ENCODE data around the gene CACNA1A. TPM values are rescaled to one million over a fixed set of nuclear protein-coding genes. Genes with fewer than 3 reads are reported as not detected.

The CACNA1A gene
- polyA plus RNA-seq, 2 of the 4 experiments (the other 2 are of a cell fraction): 0.27 to 0.71 TPM

- ChIA-PET CTCF (interaction anchor here (1.1 to 1.6 kb wide), 2 partner anchors 8 to 9 kb away, joined by 3 read pairs; no protein-coding TSS in a partner anchor), POLR2A (no interaction called here)
- no peak overlapping the region for H3K27ac ChIP-seq
- ATAC-seq (no peak), DNase-seq (ENCODE audit: low read depth in 1 of 2, low spot score in 1 of 2) (no peak), FAIRE-seq (no peak)
- no peak overlapping the region for H3K4me2 ChIP-seq
- TF ChIP-seq EHF (CRISPR knock-in tag; IDR thresholded peaks at IDR 0.05) (no peak), RNF2 (IDR thresholded peaks at IDR 0.05; ENCODE audit: borderline replicate concordance, low read depth) (no peak), BHLHE40 (IDR thresholded peaks at IDR 0.05; ENCODE audit: low read depth, low read length) (no peak), MAFK (IDR thresholded peaks at IDR 0.05; ENCODE audit: partially characterized antibody) (no peak), HEYL (CRISPR knock-in tag; IDR thresholded peaks at IDR 0.05) (no peak), RARB (CRISPR knock-in tag; IDR thresholded peaks at IDR 0.05) (no peak), NFE2L2 (conservative IDR thresholded peaks at IDR 0.05; ENCODE audit: low read length) (no peak), RAD21 (conservative IDR thresholded peaks at IDR 0.05 in 1 of 2, IDR thresholded peaks at IDR 0.05 in 1 of 2) (no peak), KDM5A (IDR thresholded peaks at IDR 0.05) (no peak), CBX2 (IDR thresholded peaks at IDR 0.05; ENCODE audit: borderline replicate concordance, low read depth) (no peak), ESRRA (IDR thresholded peaks at IDR 0.05; ENCODE audit: borderline replicate concordance, low read length) (no peak), ZNF302 (CRISPR knock-in tag; IDR thresholded peaks at IDR 0.05) (no peak), TP53 (CRISPR knock-in tag; IDR thresholded peaks at IDR 0.05) (no peak), FOSB (CRISPR knock-in tag; IDR thresholded peaks at IDR 0.05) (no peak)
- TF ChIP-seq, protein P1, sequence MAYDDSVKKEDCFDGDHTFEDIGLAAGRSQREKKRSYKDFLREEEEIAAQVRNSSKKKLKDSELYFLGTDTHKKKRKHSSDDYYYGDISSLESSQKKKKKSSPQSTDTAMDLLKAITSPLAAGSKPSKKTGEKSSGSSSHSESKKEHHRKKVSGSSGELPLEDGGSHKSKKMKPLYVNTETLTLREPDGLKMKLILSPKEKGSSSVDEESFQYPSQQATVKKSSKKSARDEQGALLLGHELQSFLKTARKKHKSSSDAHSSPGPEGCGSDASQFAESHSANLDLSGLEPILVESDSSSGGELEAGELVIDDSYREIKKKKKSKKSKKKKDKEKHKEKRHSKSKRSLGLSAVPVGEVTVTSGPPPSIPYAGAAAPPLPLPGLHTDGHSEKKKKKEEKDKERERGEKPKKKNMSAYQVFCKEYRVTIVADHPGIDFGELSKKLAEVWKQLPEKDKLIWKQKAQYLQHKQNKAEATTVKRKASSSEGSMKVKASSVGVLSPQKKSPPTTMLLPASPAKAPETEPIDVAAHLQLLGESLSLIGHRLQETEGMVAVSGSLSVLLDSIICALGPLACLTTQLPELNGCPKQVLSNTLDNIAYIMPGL (CRISPR knock-in tag; IDR thresholded peaks at IDR 0.05; ENCODE audit: borderline replicate concordance): no peak
- TF ChIP-seq, protein P2, sequence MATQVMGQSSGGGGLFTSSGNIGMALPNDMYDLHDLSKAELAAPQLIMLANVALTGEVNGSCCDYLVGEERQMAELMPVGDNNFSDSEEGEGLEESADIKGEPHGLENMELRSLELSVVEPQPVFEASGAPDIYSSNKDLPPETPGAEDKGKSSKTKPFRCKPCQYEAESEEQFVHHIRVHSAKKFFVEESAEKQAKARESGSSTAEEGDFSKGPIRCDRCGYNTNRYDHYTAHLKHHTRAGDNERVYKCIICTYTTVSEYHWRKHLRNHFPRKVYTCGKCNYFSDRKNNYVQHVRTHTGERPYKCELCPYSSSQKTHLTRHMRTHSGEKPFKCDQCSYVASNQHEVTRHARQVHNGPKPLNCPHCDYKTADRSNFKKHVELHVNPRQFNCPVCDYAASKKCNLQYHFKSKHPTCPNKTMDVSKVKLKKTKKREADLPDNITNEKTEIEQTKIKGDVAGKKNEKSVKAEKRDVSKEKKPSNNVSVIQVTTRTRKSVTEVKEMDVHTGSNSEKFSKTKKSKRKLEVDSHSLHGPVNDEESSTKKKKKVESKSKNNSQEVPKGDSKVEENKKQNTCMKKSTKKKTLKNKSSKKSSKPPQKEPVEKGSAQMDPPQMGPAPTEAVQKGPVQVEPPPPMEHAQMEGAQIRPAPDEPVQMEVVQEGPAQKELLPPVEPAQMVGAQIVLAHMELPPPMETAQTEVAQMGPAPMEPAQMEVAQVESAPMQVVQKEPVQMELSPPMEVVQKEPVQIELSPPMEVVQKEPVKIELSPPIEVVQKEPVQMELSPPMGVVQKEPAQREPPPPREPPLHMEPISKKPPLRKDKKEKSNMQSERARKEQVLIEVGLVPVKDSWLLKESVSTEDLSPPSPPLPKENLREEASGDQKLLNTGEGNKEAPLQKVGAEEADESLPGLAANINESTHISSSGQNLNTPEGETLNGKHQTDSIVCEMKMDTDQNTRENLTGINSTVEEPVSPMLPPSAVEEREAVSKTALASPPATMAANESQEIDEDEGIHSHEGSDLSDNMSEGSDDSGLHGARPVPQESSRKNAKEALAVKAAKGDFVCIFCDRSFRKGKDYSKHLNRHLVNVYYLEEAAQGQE (IDR thresholded peaks at IDR 0.05): no peak
- peaks cover 11% of the 10 kb centered on the region; the same call in 1 of the 3 replicates for H3K9me3 ChIP-seq
- no peaks in the 10 kb centered on the region for H3K4me1 ChIP-seq
- 43% methylated on average over 6 of the region's 6 CpGs for WGBS (ENCODE audit: missing lambda C conversion rate)
- no peak overlapping the region for H3K4me3 ChIP-seq
These were observed 176.0 kb downstream of the CACNA1A start for GRCh38 chr19:13330285-13330684.

GRCh38 chr19:13329766-13330165 lies 176.5 kb downstream of the CACNA1A start:
- no peak for DNase-seq (ENCODE audit: low read depth in 1 of 2, low spot score in 1 of 2)
- ATAC-seq: no peak
- ChIA-PET POLR2A (no interaction called here), CTCF (interaction anchor here (0.6 to 1.6 kb wide), 3 partner anchors 9 to 390 kb away, joined by 3 read pairs; no protein-coding TSS in a partner anchor)
- no peak overlapping the region for H3K4me3 ChIP-seq
- no peak for FAIRE-seq
- H3K9me3 ChIP-seq: peaks cover 11% of the 10 kb centered on the region; the same call in 1 of the 3 replicates
- H3K4me1 ChIP-seq: no peaks in the 10 kb centered on the region
- 0% methylated on average over 6 of the region's 6 CpGs for WGBS (ENCODE audit: missing lambda C conversion rate)
- TF ChIP-seq NR3C1 (IDR thresholded peaks at IDR 0.05): no peak
- no peak for TF ChIP-seq CHD2 (IDR thresholded peaks at IDR 0.05; ENCODE audit: low read length, partially characterized antibody)
- TF ChIP-seq ESRRA (IDR thresholded peaks at IDR 0.05; ENCODE audit: borderline replicate concordance, low read length): no peak
- TF ChIP-seq RFX5 (IDR thresholded peaks at IDR 0.05): no peak
- TF ChIP-seq NPAS2 (CRISPR knock-in tag; IDR thresholded peaks at IDR 0.05; ENCODE audit: borderline replicate concordance): no peak
- no peak for TF ChIP-seq SMC3 (IDR thresholded peaks at IDR 0.05)
- TF ChIP-seq TFCP2L1 (CRISPR knock-in tag; IDR thresholded peaks at IDR 0.05): no peak
- TF ChIP-seq PBX3 (IDR thresholded peaks at IDR 0.05): no peak
- TF ChIP-seq MAFK (IDR thresholded peaks at IDR 0.05; ENCODE audit: partially characterized antibody): no peak
- TF ChIP-seq HEYL (CRISPR knock-in tag; IDR thresholded peaks at IDR 0.05): no peak
- no peak for TF ChIP-seq ZSCAN20 (CRISPR knock-in tag; IDR thresholded peaks at IDR 0.05)
- TF ChIP-seq FOSL2 (IDR thresholded peaks at IDR 0.05): no peak
- no peak for TF ChIP-seq FOSL2 (CRISPR knock-in tag; IDR thresholded peaks at IDR 0.05)
- TF ChIP-seq GATA3 (IDR thresholded peaks at IDR 0.05; ENCODE audit: borderline replicate concordance): no peak
- TF ChIP-seq HOXA7 (CRISPR knock-in tag; IDR thresholded peaks at IDR 0.05): no peak
- TF ChIP-seq RAD21 (conservative IDR thresholded peaks at IDR 0.05 in 1 of 2, IDR thresholded peaks at IDR 0.05 in 1 of 2): no peak
- TF ChIP-seq, protein P3, sequence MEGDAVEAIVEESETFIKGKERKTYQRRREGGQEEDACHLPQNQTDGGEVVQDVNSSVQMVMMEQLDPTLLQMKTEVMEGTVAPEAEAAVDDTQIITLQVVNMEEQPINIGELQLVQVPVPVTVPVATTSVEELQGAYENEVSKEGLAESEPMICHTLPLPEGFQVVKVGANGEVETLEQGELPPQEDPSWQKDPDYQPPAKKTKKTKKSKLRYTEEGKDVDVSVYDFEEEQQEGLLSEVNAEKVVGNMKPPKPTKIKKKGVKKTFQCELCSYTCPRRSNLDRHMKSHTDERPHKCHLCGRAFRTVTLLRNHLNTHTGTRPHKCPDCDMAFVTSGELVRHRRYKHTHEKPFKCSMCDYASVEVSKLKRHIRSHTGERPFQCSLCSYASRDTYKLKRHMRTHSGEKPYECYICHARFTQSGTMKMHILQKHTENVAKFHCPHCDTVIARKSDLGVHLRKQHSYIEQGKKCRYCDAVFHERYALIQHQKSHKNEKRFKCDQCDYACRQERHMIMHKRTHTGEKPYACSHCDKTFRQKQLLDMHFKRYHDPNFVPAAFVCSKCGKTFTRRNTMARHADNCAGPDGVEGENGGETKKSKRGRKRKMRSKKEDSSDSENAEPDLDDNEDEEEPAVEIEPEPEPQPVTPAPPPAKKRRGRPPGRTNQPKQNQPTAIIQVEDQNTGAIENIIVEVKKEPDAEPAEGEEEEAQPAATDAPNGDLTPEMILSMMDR (IDR thresholded peaks at IDR 0.05): no peak
- no peak for TF ChIP-seq CBX8 (IDR thresholded peaks at IDR 0.05)
- no peak for TF ChIP-seq RARB (CRISPR knock-in tag; IDR thresholded peaks at IDR 0.05)
- H3K4me2 ChIP-seq: no peak overlapping the region
- H3K27ac ChIP-seq: no peak overlapping the region
